ENCODE results near the gene EVC. TPM values are rescaled to one million over a fixed set of nuclear protein-coding genes. Genes with fewer than 3 reads are reported as not detected.

Gene EVC
- total RNA-seq, 2 experiments from 2014 or later = 0.70 to 1.5 TPM

DNA sequence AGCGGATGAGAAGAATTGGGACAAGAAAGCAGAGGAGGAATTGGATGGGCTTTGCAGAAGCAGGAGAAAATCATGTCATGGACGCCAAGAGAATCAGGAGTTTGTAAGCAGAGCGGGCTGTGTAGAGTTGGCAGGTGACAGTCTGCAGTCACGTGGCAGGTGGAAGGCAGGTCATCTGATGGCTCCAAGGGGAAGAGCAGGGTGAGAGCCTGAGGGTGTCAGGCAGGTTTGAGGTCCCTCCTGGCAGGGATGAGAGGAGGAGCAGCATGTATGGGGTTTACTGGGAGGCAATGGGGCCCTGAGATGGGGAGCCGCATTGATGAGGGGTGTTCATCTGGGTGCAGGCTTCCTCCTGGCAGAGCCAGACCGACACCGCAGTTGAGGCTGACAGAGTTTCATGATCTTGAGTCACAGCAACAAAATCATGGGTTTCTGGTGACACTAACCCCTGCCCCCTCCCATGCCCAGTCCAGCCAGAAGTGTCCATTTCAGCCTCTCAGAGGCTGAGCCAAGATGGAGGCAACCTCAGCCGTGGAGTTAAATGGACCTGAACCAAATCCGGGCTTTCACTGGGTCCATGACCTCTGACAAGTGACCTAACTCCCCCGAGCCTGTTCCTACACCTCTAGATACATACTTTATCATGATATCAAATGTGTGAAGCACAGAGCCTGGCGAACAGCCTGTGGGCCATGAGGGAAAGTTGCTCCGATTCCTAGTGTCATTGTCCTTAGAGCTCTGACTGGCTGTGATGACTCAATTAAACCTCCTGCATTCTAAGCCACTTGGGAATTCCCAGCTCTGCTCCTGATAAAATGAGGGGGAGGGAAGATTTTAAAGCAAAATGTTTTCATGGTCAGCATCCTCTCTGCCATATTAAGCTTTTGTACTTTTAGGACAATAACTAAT is 36.1 kb downstream of the EVC start:
- H3K36me3 ChIP-seq (ENCODE audit: insufficient read depth, low read length) = no peaks in the 10 kb centered on the region
- H3K27me3 Mint-ChIP-seq = no peaks in the 10 kb centered on the region
- H3K36me3 Mint-ChIP-seq (ENCODE audit: low read depth) = no peaks in the 10 kb centered on the region
- no peak overlapping the region for H3K4me3 ChIP-seq (ENCODE audit: low read length)
- no peaks in the 10 kb centered on the region for H3K9me3 Mint-ChIP-seq
- H3K4me1 ChIP-seq (ENCODE audit: insufficient read depth, low read length) = no peaks in the 10 kb centered on the region
- no peak overlapping the region for H3K4me3 Mint-ChIP-seq
- H3K4me1 Mint-ChIP-seq (ENCODE audit: low read depth) = no peaks in the 10 kb centered on the region
- ATAC-seq (ENCODE audit: poor library complexity) (no peak), DNase-seq (no peak)
- H3K9me3 ChIP-seq (ENCODE audit: control insufficient read depth in 1 of 2, insufficient read depth in 1 of 2, low read length in 2 of 2) = peaks cover 0 to 13% of the 10 kb centered on the region in 2 experiments
- no peak overlapping the region for H3K27ac Mint-ChIP-seq
- TF ChIP-seq, protein P1, sequence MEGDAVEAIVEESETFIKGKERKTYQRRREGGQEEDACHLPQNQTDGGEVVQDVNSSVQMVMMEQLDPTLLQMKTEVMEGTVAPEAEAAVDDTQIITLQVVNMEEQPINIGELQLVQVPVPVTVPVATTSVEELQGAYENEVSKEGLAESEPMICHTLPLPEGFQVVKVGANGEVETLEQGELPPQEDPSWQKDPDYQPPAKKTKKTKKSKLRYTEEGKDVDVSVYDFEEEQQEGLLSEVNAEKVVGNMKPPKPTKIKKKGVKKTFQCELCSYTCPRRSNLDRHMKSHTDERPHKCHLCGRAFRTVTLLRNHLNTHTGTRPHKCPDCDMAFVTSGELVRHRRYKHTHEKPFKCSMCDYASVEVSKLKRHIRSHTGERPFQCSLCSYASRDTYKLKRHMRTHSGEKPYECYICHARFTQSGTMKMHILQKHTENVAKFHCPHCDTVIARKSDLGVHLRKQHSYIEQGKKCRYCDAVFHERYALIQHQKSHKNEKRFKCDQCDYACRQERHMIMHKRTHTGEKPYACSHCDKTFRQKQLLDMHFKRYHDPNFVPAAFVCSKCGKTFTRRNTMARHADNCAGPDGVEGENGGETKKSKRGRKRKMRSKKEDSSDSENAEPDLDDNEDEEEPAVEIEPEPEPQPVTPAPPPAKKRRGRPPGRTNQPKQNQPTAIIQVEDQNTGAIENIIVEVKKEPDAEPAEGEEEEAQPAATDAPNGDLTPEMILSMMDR (IDR thresholded peaks at IDR 0.05) = no peak
- ChIA-PET POLR2A (no interaction called here), CTCF (no interaction called here)
- H3K27me3 ChIP-seq (ENCODE audit: control insufficient read depth in 1 of 2, insufficient read depth in 2 of 2, low read length in 2 of 2) = no peaks in the 10 kb centered on the region
- intact Hi-C loops (cut with DNase I, micrococcal nuclease) = no loop called here
- H3K27ac ChIP-seq (ENCODE audit: low read depth in 1 of 2, low read length in 2 of 2) = no peak overlapping the region

DNA sequence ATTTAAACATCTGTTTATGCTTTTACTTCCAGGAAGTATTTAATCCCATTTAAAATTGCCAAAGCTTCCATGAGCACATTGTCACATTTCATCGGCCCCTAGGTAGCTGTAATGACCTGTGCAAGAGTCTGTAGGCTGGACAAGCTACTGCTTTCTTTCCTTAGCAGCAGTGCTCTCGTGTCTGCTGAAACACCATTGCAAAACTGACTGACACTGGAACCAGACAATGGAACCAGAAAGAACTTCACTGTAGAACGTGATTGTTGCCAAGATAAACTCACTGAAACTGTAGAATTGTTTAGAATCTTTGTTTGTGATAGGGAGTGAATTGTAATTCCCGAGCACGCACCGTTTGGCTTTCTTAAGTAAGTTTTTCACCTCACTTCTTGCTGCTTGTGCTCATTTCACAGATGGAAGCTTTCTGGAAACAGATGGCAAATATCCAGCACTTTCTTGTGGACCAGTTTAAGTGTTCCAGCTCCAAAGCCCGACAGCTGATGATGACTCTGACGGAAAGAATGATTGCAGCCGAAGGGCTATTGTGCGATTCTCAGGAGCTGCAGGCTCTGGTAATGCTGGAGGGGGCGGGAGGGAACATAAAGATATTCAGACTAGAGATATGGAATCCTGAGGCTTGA is 36.9 kb downstream of the EVC start:
- Histone ChIP-seq H3K27me3 (ENCODE audit: control insufficient read depth in 1 of 2, insufficient read depth in 2 of 2, low read length in 2 of 2) (no peaks in the 10 kb centered on the region), H3K36me3 (ENCODE audit: insufficient read depth, low read length) (no peaks in the 10 kb centered on the region), H3K9me3 (ENCODE audit: control insufficient read depth in 1 of 2, insufficient read depth in 1 of 2, low read length in 2 of 2) (peaks cover 0 to 13% of the 10 kb centered on the region in 2 experiments), H3K4me1 (ENCODE audit: insufficient read depth, low read length) (no peaks in the 10 kb centered on the region), H3K27ac (ENCODE audit: low read depth in 1 of 2, low read length in 2 of 2) (no peak overlapping the region), H3K4me3 (ENCODE audit: low read length) (no peak overlapping the region)
- Mint-ChIP-seq H3K36me3 (ENCODE audit: low read depth) (no peaks in the 10 kb centered on the region), H3K4me1 (ENCODE audit: low read depth) (no peaks in the 10 kb centered on the region), H3K4me3 (no peak overlapping the region), H3K27me3 (no peaks in the 10 kb centered on the region), H3K9me3 (no peaks in the 10 kb centered on the region), H3K27ac (no peak overlapping the region)
- TF ChIP-seq, protein P1 (IDR thresholded peaks at IDR 0.05) = no peak
- ChIA-PET CTCF (no interaction called here), POLR2A (no interaction called here)
- intact Hi-C loops (cut with DNase I, micrococcal nuclease) = no loop called here
- ATAC-seq (ENCODE audit: poor library complexity) = no peak
- no peak for DNase-seq

DNA sequence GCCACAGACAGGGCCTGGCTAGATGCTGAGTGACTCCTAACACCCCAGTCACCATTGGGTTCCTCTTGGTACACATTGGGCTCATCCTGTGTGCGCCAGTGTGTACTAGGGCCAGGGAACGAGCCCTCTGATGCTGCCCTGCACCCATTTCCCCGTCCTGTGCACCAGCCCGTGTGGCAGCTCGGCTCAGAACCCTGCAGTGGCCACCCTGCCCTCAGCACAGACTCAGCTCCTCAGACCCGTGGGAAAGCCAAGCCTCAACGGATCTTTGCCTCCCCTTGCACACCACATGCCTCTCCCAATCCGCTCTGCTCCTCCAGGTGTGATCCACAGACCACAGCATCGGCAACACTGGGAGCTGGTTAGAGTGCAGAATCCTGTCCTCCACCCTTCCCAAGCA is 38.6 kb downstream of the EVC start:
- no peaks in the 10 kb centered on the region for H3K27me3 Mint-ChIP-seq
- TF ChIP-seq, protein P1 (IDR thresholded peaks at IDR 0.05) = no peak
- no peak for ATAC-seq (ENCODE audit: poor library complexity)
- CTCF ChIA-PET = no interaction called here
- H3K27ac Mint-ChIP-seq = no peak overlapping the region
- H3K9me3 ChIP-seq (ENCODE audit: control insufficient read depth in 1 of 2, insufficient read depth in 1 of 2, low read length in 2 of 2) = peaks cover 0 to 12% of the 10 kb centered on the region in 2 experiments
- H3K4me1 Mint-ChIP-seq (ENCODE audit: low read depth) = no peaks in the 10 kb centered on the region
- H3K4me3 ChIP-seq (ENCODE audit: low read length) = no peak overlapping the region
- no peak overlapping the region for H3K27ac ChIP-seq (ENCODE audit: low read depth in 1 of 2, low read length in 2 of 2)
- H3K9me3 Mint-ChIP-seq = no peaks in the 10 kb centered on the region
- intact Hi-C loops (cut with DNase I, micrococcal nuclease) = no loop called here
- no peaks in the 10 kb centered on the region for H3K4me1 ChIP-seq (ENCODE audit: insufficient read depth, low read length)
- no peak for DNase-seq
- no peaks in the 10 kb centered on the region for H3K36me3 Mint-ChIP-seq (ENCODE audit: low read depth)
- no peaks in the 10 kb centered on the region for H3K27me3 ChIP-seq (ENCODE audit: control insufficient read depth in 1 of 2, insufficient read depth in 2 of 2, low read length in 2 of 2)
- H3K4me3 Mint-ChIP-seq = no peak overlapping the region
- POLR2A ChIA-PET = no interaction called here
- no peaks in the 10 kb centered on the region for H3K36me3 ChIP-seq (ENCODE audit: insufficient read depth, low read length)
